Transverse colon (tissue), 4 donors: ENCODE measurements around the gene CCT5.

Experiments
- EP300 ChIP-seq: sonication (generic); formaldehyde crosslinking; IDR thresholded peaks from one replicate; pipeline ENCODE4 v1.6.1; 2017; ENCODE audit warnings: antibody characterized with exemption, low read depth
- POLR2A ChIP-seq: fragments of 450-650 bp; IDR thresholded peaks from one replicate; pipeline ENCODE4 v1.6.1; 2016; ENCODE audit warnings: antibody characterized with exemption, mild to moderate bottlenecking, moderate library complexity
- POLR2AphosphoS5 ChIP-seq, 3 donors: sonication (generic); formaldehyde crosslinking; IDR thresholded peaks; one replicate each; pipeline ENCODE4 v1.6.1; 2016; ENCODE audit warnings: antibody characterized with exemption in 3 of 3
- TF ChIP-seq, protein P1 (sequence below), 5 experiments: fragments of 200-600 bp in 3 of 5; fragments of 450-650 bp in 2 of 5; sonication (generic) in 3 of 5; IDR thresholded peaks; 1 replicate in 2 of 5; 2 replicates in 3 of 5; pipeline ENCODE4 v1.5.1; 2016 to 2017; ENCODE audit warnings: antibody characterized with exemption in 5 of 5, inconsistent platforms in 3 of 5, mild to moderate bottlenecking in 2 of 5, moderate library complexity in 1 of 5

DNA sequence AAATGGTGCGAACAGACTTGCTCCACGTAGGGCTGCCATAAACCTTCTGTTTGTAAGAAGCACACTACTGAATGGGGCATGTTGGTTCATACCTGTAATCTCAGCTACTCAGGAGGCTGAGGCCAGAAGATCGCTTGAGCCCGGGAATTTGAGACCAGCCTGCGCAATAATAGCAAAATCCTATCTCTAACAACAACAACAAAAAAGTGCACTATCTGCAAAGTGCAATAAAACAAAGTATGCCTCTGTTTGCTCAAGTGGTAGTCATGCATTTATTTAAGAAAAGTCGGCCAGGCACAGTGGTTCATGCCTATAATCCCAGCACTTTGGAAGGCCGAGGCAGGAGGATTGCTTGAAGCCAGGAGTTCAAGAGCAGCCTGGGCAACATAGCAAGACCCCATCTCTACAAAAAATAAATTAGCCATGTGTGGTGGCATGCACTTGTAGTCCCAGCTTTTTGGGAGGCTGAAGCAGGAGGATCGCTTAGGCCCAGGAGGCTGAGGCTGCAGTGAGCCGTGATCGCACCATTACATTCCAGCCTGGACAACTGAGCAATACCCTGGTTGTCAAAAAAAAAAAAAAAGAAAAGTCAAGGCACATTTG, 5.6 kb upstream of the CCT5 start:
- TF ChIP-seq, protein P1, sequence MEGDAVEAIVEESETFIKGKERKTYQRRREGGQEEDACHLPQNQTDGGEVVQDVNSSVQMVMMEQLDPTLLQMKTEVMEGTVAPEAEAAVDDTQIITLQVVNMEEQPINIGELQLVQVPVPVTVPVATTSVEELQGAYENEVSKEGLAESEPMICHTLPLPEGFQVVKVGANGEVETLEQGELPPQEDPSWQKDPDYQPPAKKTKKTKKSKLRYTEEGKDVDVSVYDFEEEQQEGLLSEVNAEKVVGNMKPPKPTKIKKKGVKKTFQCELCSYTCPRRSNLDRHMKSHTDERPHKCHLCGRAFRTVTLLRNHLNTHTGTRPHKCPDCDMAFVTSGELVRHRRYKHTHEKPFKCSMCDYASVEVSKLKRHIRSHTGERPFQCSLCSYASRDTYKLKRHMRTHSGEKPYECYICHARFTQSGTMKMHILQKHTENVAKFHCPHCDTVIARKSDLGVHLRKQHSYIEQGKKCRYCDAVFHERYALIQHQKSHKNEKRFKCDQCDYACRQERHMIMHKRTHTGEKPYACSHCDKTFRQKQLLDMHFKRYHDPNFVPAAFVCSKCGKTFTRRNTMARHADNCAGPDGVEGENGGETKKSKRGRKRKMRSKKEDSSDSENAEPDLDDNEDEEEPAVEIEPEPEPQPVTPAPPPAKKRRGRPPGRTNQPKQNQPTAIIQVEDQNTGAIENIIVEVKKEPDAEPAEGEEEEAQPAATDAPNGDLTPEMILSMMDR (IDR thresholded peaks at IDR 0.05): no peak
- TF ChIP-seq POLR2AphosphoS5 (IDR thresholded peaks at IDR 0.05) (no peak), EP300 (no peak), POLR2A (no peak)
